Measurements from ENCODE around the gene GRIN2A. TPM values are rescaled to one million over a fixed set of nuclear protein-coding genes. Genes with fewer than 3 reads are reported as not detected.

Gene GRIN2A
- total RNA-seq, 1 donor from 2014 or later, result not detected

GRCh38 chr16:10121897-10122425, 60.3 kb downstream of the GRIN2A start:
- no peak overlapping the region for H3K4me3 Mint-ChIP-seq (ENCODE audit: unreplicated experiment)
- no peak overlapping the region for H3K27ac Mint-ChIP-seq (ENCODE audit: unreplicated experiment)
- DNase-seq (ENCODE audit: low spot score), result no peak
- H3K36me3 Mint-ChIP-seq (ENCODE audit: low read depth), result no peaks in the 10 kb centered on the region
- TF ChIP-seq CTCF (IDR thresholded peaks at IDR 0.05), result no peak
- no peaks in the 10 kb centered on the region for H3K9me3 Mint-ChIP-seq (ENCODE audit: low read depth)
- H3K4me1 Mint-ChIP-seq (ENCODE audit: low read depth), result no peaks in the 10 kb centered on the region
- H3K27me3 Mint-ChIP-seq (ENCODE audit: low read depth), result peaks cover 3% of the 10 kb centered on the region

- Mint-ChIP-seq H3K27me3 (ENCODE audit: low read depth) (peaks cover 3% of the 10 kb centered on the region), H3K9me3 (ENCODE audit: low read depth) (no peaks in the 10 kb centered on the region), H3K4me3 (ENCODE audit: unreplicated experiment) (no peak overlapping the region), H3K36me3 (ENCODE audit: low read depth) (no peaks in the 10 kb centered on the region), H3K27ac (ENCODE audit: unreplicated experiment) (no peak overlapping the region), H3K4me1 (ENCODE audit: low read depth) (no peaks in the 10 kb centered on the region)
- DNase-seq (ENCODE audit: low spot score), result no peak
- no peak for TF ChIP-seq CTCF (IDR thresholded peaks at IDR 0.05)
Measured at GRCh38 chr16:10121491-10121890, 60.7 kb downstream of the GRIN2A start.

- Mint-ChIP-seq H3K27ac (ENCODE audit: unreplicated experiment) (no peak overlapping the region), H3K27me3 (ENCODE audit: low read depth) (peaks cover 3% of the 10 kb centered on the region), H3K4me1 (ENCODE audit: low read depth) (no peaks in the 10 kb centered on the region), H3K4me3 (ENCODE audit: unreplicated experiment) (no peak overlapping the region), H3K9me3 (ENCODE audit: low read depth) (no peaks in the 10 kb centered on the region), H3K36me3 (ENCODE audit: low read depth) (no peaks in the 10 kb centered on the region)
- TF ChIP-seq CTCF (IDR thresholded peaks at IDR 0.05), result no peak
- no peak for DNase-seq (ENCODE audit: low spot score)
Measured at GRCh38 chr16:10120953-10121352, 61.3 kb downstream of the GRIN2A start.

- Mint-ChIP-seq H3K27ac (ENCODE audit: unreplicated experiment) (no peak overlapping the region), H3K9me3 (ENCODE audit: low read depth) (no peaks in the 10 kb centered on the region), H3K36me3 (ENCODE audit: low read depth) (no peaks in the 10 kb centered on the region), H3K4me1 (ENCODE audit: low read depth) (no peaks in the 10 kb centered on the region), H3K27me3 (ENCODE audit: low read depth) (no peaks in the 10 kb centered on the region), H3K4me3 (ENCODE audit: unreplicated experiment) (no peak overlapping the region)
- TF ChIP-seq CTCF (IDR thresholded peaks at IDR 0.05), result no peak
- no peak for DNase-seq (ENCODE audit: low spot score)
Measured at GRCh38 chr16:10114409-10114808, 67.8 kb downstream of the GRIN2A start.

- no peak for TF ChIP-seq CTCF (IDR thresholded peaks at IDR 0.05)
- Mint-ChIP-seq H3K4me3 (ENCODE audit: unreplicated experiment) (no peak overlapping the region), H3K27ac (ENCODE audit: unreplicated experiment) (no peak overlapping the region), H3K27me3 (ENCODE audit: low read depth) (no peaks in the 10 kb centered on the region), H3K9me3 (ENCODE audit: low read depth) (no peaks in the 10 kb centered on the region), H3K36me3 (ENCODE audit: low read depth) (no peaks in the 10 kb centered on the region), H3K4me1 (ENCODE audit: low read depth) (no peaks in the 10 kb centered on the region)
- no peak for DNase-seq (ENCODE audit: low spot score)
Measured at GRCh38 chr16:10113248-10113647, 69.0 kb downstream of the GRIN2A start.

Measured in chondrocyte (in vitro differentiated cells).